Adrenal gland (tissue), 12 donors: ENCODE data around the gene HOXD8. TPM values are rescaled to one million over a fixed set of nuclear protein-coding genes. Genes with fewer than 3 reads are reported as not detected.

Source experiments
- DNase-seq, 7 donors: peaks; one replicate each; pipeline ENCODE4 v3.0.0-alpha.2; 2019 to 2020
- H3K27ac ChIP-seq, 5 donors: fragments of 200-600 bp; sonication (generic) in 4 of 5; 1 replicate in 3 of 5; 2 replicates in 2 of 5; pipeline versions ENCODE4 v1.5.1 to v1.8.0; 2016 to 2020; ENCODE audit warnings: mild to moderate bottlenecking in 1 of 5
- H3K27me3 ChIP-seq: fragments of 200-600 bp; 2 replicates; pipeline ENCODE4 v1.8.0; 2021
- H3K36me3 ChIP-seq, 2 donors: fragments of 200-600 bp; replicated peaks in 1 of 2; 1 replicate in 1 of 2; 2 replicates in 1 of 2; pipeline versions ENCODE4 v1.5.1 to v1.8.0; 2018 to 2022
- H3K4me1 ChIP-seq, 2 donors: fragments of 200-600 bp; replicated peaks in 1 of 2; 1 replicate in 1 of 2; 2 replicates in 1 of 2; pipeline versions ENCODE4 v1.5.1 to v1.8.0; 2018 to 2021
- H3K4me3 ChIP-seq, 4 donors: fragments of 200-600 bp; sonication (generic) in 3 of 4; one replicate each; pipeline ENCODE4 v1.5.1; 2016 to 2018
- H3K9me3 ChIP-seq, 3 donors: fragments of 200-600 bp; sonication (generic) in 1 of 3; replicated peaks in 1 of 3; 1 replicate in 2 of 3; 2 replicates in 1 of 3; pipeline versions ENCODE4 v1.5.1 to v1.8.0; 2016 to 2021
- POLR2A ChIP-seq, 2 donors: fragments of 450-650 bp; IDR thresholded peaks; one replicate each; pipeline ENCODE4 v1.6.1; 2017; ENCODE audit warnings: antibody characterized with exemption in 2 of 2, mild to moderate bottlenecking in 2 of 2, moderate library complexity in 1 of 2
- WGBS, 4 donors: extraction: QIAGEN DNeasy Blood & Tissue Kit in 2 of 4; methylation state at CpG; one replicate each; pipeline versions ENCODE4 v1.1.5 to v1.1.7; 2013 to 2017; 5-methylcytosine and 5-hydroxymethylcytosine counted together
- intact Hi-C, 2 donors: fragments of 100-400 bp; cut with DNase I; formaldehyde crosslinking; loops; one replicate each; pipeline versions ENCODE4 v1.14.1 to v1.15.0; 2022 to 2023
- polyA plus RNA-seq, 3 donors: library from polyadenylated mRNA; stranded (reverse); fragments of 200-250 nt in 2 of 3; fragments of 350-450 nt in 1 of 3; fragmentation: Illumina TruSeq in 1 of 3; extraction: RNeasy Lipid Tissue Mini Kit (QIAGEN cat#74804) in 1 of 3; gene quantifications; one replicate each; pipeline ENCODE4 v1.2.3, GENCODE V29; 2013 to 2014
- total RNA-seq, 9 donors: library from RNA; depleted of rRNA in 4 of 9; stranded (reverse); fragments of >200 nt in 4 of 9; fragments of 120-200 nt in 1 of 9; fragmentation: NEBNext Ultra II Directional in 1 of 9; extraction: Animal tissue kit (Norgen Biotek cat#: 25700) in 1 of 9; gene quantifications; one replicate each; pipeline versions ENCODE4 v1.1.0 to v1.2.4, GENCODE V29; 2013 to 2023
- TF ChIP-seq, protein P1 (sequence below), 6 experiments: fragments of 450-650 bp in 4 of 6; fragments of 200-600 bp in 2 of 6; sonication (generic) in 1 of 6; IDR thresholded peaks; 1 replicate in 5 of 6; 2 replicates in 1 of 6; pipeline versions ENCODE4 v1.5.1 to v1.8.0; 2016 to 2021; ENCODE audit warnings: antibody characterized with exemption in 6 of 6, mild to moderate bottlenecking in 2 of 6, moderate library complexity in 1 of 6
- donor health status: healthy with polysubstance abuse.
- donor health status: Bipolar disorder and iron deficiency.
- donor health status: DM: yes; HTN: yes; CAD: no.
- donor health status: DM: no; HTN: no; CAD: no.
- donor health status: DM: no; HTN: no; CAD: no.
- donor health status: DM: yes; HTN: yes; CAD: no.

The HOXD8 gene
- total and polyA plus RNA-seq, 12 donors = 11.3 to 46.2 (median 33.3) TPM

DNA sequence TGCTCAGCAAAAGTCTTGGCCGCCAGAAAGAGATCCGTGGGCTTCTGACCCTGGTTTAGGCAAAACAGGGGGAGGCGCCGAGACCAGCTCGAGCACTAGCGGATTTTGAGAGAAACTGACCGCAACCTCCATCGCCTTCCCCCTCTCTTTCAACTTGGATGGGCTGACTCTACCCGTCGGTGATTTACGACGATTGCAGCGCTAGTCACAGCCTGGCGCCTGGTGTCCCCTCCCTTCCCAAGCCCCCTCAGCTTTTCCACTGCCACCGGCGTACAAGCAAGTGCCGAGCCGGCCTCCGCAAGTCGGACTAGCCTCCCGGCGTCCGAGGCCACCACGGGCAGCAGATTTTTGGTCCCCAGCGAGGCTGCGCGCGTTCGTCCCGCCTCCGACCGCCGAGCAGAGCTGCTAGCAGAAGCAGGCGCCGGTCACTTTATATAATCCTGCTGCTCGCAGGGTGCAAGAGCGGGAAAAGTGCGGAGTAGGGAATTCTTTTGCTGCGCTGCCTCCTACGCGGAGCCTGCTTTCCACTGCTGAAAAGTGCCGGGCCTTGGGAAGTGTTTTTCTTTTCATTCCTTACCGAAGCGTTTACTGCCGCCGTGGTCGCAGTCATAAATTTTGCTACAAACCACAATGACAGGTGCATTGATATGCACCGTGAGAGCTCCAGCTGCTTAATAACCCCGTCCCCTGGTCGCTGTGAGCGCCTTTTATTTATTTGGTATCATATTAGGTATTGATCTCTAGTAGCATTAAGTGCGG lies 35.3 kb downstream of the HOXD8 start:
- intact Hi-C loops = no loop called here
- TF ChIP-seq, protein P1, sequence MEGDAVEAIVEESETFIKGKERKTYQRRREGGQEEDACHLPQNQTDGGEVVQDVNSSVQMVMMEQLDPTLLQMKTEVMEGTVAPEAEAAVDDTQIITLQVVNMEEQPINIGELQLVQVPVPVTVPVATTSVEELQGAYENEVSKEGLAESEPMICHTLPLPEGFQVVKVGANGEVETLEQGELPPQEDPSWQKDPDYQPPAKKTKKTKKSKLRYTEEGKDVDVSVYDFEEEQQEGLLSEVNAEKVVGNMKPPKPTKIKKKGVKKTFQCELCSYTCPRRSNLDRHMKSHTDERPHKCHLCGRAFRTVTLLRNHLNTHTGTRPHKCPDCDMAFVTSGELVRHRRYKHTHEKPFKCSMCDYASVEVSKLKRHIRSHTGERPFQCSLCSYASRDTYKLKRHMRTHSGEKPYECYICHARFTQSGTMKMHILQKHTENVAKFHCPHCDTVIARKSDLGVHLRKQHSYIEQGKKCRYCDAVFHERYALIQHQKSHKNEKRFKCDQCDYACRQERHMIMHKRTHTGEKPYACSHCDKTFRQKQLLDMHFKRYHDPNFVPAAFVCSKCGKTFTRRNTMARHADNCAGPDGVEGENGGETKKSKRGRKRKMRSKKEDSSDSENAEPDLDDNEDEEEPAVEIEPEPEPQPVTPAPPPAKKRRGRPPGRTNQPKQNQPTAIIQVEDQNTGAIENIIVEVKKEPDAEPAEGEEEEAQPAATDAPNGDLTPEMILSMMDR (IDR thresholded peaks at IDR 0.05) = no peak
- TF ChIP-seq POLR2A (IDR thresholded peaks at IDR 0.05) = no peak
- Histone ChIP-seq H3K36me3 (no peaks in the 10 kb centered on the region), H3K27me3 (no peaks in the 10 kb centered on the region), H3K4me3 (no peak overlapping the region), H3K4me1 (no peaks in the 10 kb centered on the region), H3K9me3 (no peaks in the 10 kb centered on the region), H3K27ac (no peak overlapping the region)
- 35 to 54% (median 43%) methylated on average over 47 to 52 of the region's 52 CpGs for whole genome bisulfite sequencing, 4 donors
- DNase-seq = no peak

DNA sequence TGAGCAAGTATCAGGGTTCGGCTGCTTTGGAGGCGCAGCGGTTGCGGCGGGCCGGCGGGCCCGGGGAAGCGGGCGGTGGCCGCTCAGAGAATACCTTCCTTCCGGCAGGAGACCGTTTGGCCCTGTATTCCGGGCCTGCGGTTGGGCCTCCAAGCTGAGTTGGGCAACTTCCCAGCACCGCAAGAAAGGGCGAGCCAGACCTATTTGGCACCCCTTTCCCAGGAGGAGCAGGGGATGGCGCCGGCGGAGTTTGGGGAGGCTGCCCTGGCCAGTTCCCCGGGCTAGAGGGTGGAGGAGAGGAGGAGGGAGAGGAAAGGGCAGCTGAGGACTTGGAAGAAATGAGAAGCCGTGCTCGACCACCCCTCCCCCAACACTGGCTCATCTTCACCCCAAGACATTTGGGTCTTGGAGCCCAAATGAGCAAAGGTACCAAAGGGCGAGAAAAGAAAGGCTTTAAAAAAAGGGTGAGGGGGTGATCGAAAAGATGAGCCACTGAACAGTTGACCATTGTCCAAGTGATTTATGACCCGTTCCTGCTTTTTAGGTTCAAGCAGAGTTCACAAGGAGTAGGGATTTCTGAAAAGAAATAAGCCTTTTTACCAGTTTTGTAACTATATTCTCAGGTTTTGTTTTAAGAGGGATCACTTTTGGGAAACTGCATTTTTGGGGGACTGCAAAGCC lies 36.0 kb downstream of the HOXD8 start:
- no peak for TF ChIP-seq POLR2A (IDR thresholded peaks at IDR 0.05)
- TF ChIP-seq, protein P1 (IDR thresholded peaks at IDR 0.05) = no peak
- H3K4me3 ChIP-seq = no peak overlapping the region
- H3K27me3 ChIP-seq = no peaks in the 10 kb centered on the region
- no peak for DNase-seq
- H3K36me3 ChIP-seq = no peaks in the 10 kb centered on the region
- H3K4me1 ChIP-seq = no peaks in the 10 kb centered on the region
- no peak overlapping the region for H3K27ac ChIP-seq
- WGBS, 4 donors = 46 to 80% (median 60%) methylated on average over 20 to 26 of the region's 26 CpGs
- intact Hi-C loops = no loop called here
- no peaks in the 10 kb centered on the region for H3K9me3 ChIP-seq

DNA sequence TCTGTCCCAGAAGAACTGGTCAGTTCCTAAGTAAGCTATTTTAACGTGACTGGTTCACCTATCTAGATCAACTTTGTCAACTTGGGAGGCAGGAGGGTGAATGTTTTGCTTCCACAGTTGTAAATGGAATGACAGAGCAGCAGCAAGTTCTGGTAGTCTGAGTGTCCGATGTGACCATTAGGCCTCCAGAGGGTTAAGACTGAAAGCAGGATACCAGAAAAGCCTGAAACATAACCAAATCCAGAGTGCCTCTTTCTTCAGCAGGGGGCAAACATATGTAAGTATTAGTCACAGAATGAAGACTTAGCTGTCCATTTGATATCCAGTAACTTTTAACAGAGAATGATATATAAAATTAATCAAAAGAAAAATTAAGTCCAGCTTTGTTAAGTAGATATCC lies 36.8 kb downstream of the HOXD8 start:
- 68 to 76% (median 73%) methylated on average over 2 of the region's 2 CpGs for WGBS, 4 donors
- no peak for TF ChIP-seq POLR2A (IDR thresholded peaks at IDR 0.05)
- TF ChIP-seq, protein P1 (IDR thresholded peaks at IDR 0.05) = no peak
- no peaks in the 10 kb centered on the region for H3K27me3 ChIP-seq

DNA sequence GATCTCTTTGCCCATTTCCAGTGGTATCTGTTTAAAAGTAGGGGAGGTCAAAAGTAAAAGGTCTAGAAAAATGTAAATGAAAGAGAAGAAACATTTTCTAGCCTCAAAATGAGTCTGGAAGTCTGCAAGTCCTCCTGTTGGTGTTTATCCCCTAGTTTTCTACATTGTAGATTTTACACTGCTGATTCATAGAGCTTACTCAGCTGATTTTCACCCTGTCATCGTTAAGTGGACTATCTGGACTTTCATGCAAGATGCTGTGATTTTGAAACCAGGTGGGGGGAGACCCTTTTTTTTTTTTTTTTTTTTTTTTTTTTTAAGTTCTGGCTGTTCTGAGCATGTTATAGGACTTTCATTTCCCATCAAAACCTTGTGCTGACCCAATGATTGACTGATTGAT lies 37.9 kb downstream of the HOXD8 start:
- no peak overlapping the region for H3K4me3 ChIP-seq
- H3K36me3 ChIP-seq = no peaks in the 10 kb centered on the region
- no peak for DNase-seq
- no peaks in the 10 kb centered on the region for H3K4me1 ChIP-seq
- no peak for TF ChIP-seq POLR2A (IDR thresholded peaks at IDR 0.05)
- TF ChIP-seq, protein P1 (IDR thresholded peaks at IDR 0.05) = no peak
- intact Hi-C loops = no loop called here
- H3K27ac ChIP-seq = no peak overlapping the region
- WGBS, 4 donors = 59 to 95% (median 76%) methylated on average over 1 of the region's 1 CpG
- no peaks in the 10 kb centered on the region for H3K9me3 ChIP-seq
- H3K27me3 ChIP-seq = peaks cover 4% of the 10 kb centered on the region

More for the DNA sequence above, 36.8 kb downstream of the HOXD8 start:
- Histone ChIP-seq H3K4me3 (no peak overlapping the region), H3K27ac (no peak overlapping the region), H3K9me3 (no peaks in the 10 kb centered on the region), H3K36me3 (no peaks in the 10 kb centered on the region), H3K4me1 (no peaks in the 10 kb centered on the region)
- intact Hi-C loops = no loop called here
- DNase-seq = no peak
